Measurements from ENCODE around the gene COL1A2. TPM values are rescaled to one million over a fixed set of nuclear protein-coding genes. Genes with fewer than 3 reads are reported as not detected.

The COL1A2 gene
- total and polyA plus RNA-seq, 2 of the 13 experiments (the other 11 are each of a cell fraction or from before 2014, with no cell fraction given): not detected

- no peak for DNase-seq (ENCODE audit: low spot score)
- Histone ChIP-seq H3K4me1 (ENCODE audit: insufficient read depth, low read length) (no peaks in the 10 kb centered on the region), H3K4me3 (replicated peaks in 1 of 3; ENCODE audit: insufficient read depth in 1 of 3, low read depth in 2 of 3, low read length in 3 of 3) (no peak overlapping the region), H3K27ac (ENCODE audit: extremely low read length, insufficient read depth, low read length) (no peak overlapping the region), H3K27me3 (ENCODE audit: control insufficient read depth in 1 of 2, insufficient read depth in 2 of 2, low read length in 2 of 2) (no peaks in the 10 kb centered on the region; a peak in 1 of 5 replicates), H3K9me3 (ENCODE audit: low read length) (no peaks in the 10 kb centered on the region), H3K4me2 (ENCODE audit: low read depth, low read length) (no peak overlapping the region), H4K20me1 (ENCODE audit: insufficient read depth, low read length) (no peaks in the 10 kb centered on the region), H3K9ac (ENCODE audit: insufficient read depth, low read depth, low read length) (no peak overlapping the region), H3K79me2 (ENCODE audit: insufficient read depth, low read length) (no peaks in the 10 kb centered on the region), H2AFZ (ENCODE audit: low read length) (no peak overlapping the region), H3K36me3 (replicated peaks in 1 of 2; ENCODE audit: control insufficient read depth in 1 of 2, insufficient read depth in 2 of 2, low read length in 2 of 2) (no peaks in the 10 kb centered on the region)
- FAIRE-seq: no peak
- CTCF ChIA-PET (ENCODE audit: low intra/inter-chr PET ratio, low total read pairs): no interaction called here
- intact Hi-C loops (cut with micrococcal nuclease; ENCODE audit: unreplicated experiment) (loop anchor here (5.0 kb wide), 1 partner anchor 679 kb away; no protein-coding TSS in a partner anchor), in situ Hi-C loops (cut with HindIII; ENCODE audit: extremely low pct_ligation_motif_present, low pct_unique_long_range_greater_than_20kb) (no loop called here)
- POLR2A ChIA-PET: no interaction called here
- BruUV-seq (replicated peaks): no TSS peak
- 47% methylated on average over 4 of the region's 4 CpGs for WGBS (ENCODE audit: low lambda C conversion rate)
- no peak for ATAC-seq
- TF ChIP-seq ZNF558 (CRISPR knock-in tag; IDR thresholded peaks at IDR 0.05; ENCODE audit: borderline replicate concordance): no peak
- no peak for TF ChIP-seq SP4 (CRISPR knock-in tag; IDR thresholded peaks at IDR 0.05)
- no peak for TF ChIP-seq CCAR2 (optimal IDR thresholded peaks at IDR 0.05; ENCODE audit: low read depth, low read length)
- TF ChIP-seq MXD1 (CRISPR knock-in tag; IDR thresholded peaks at IDR 0.05): no peak
- TF ChIP-seq NFE2 (CRISPR knock-in tag; IDR thresholded peaks at IDR 0.05): no peak
- no peak for TF ChIP-seq ZNF629 (CRISPR knock-in tag; conservative IDR thresholded peaks at IDR 0.05)
- no peak for TF ChIP-seq SETDB1 (CRISPR knock-in tag; IDR thresholded peaks at IDR 0.05; ENCODE audit: borderline replicate concordance)
- TF ChIP-seq ZNF614 (CRISPR knock-in tag; IDR thresholded peaks at IDR 0.05; ENCODE audit: borderline replicate concordance): no peak
- no peak for TF ChIP-seq ZNF260 (CRISPR knock-in tag; IDR thresholded peaks at IDR 0.05; ENCODE audit: borderline replicate concordance, low read depth)
- no peak for TF ChIP-seq HOXA3 (CRISPR knock-in tag; IDR thresholded peaks at IDR 0.05)
- no peak for TF ChIP-seq ZBTB7B (CRISPR knock-in tag; IDR thresholded peaks at IDR 0.05)
- no peak for TF ChIP-seq CENPT (CRISPR knock-in tag; IDR thresholded peaks at IDR 0.05; ENCODE audit: low read depth)
- TF ChIP-seq, protein P1, sequence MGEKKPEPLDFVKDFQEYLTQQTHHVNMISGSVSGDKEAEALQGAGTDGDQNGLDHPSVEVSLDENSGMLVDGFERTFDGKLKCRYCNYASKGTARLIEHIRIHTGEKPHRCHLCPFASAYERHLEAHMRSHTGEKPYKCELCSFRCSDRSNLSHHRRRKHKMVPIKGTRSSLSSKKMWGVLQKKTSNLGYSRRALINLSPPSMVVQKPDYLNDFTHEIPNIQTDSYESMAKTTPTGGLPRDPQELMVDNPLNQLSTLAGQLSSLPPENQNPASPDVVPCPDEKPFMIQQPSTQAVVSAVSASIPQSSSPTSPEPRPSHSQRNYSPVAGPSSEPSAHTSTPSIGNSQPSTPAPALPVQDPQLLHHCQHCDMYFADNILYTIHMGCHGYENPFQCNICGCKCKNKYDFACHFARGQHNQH (CRISPR knock-in tag; IDR thresholded peaks at IDR 0.05): no peak
- TF ChIP-seq ZNF468 (CRISPR knock-in tag; IDR thresholded peaks at IDR 0.05): no peak
- no peak for TF ChIP-seq ZNF280D (CRISPR knock-in tag; IDR thresholded peaks at IDR 0.05)
- TF ChIP-seq ZNF275 (CRISPR knock-in tag; IDR thresholded peaks at IDR 0.05; ENCODE audit: borderline replicate concordance): no peak
These were observed 1.9 kb downstream of the COL1A2 start for GRCh38 chr7:94396596-94396995.
